Sigmoid colon (tissue), 7 donors: Measurements from ENCODE around the gene TBC1D9B. TPM values are rescaled to one million over a fixed set of nuclear protein-coding genes. Genes with fewer than 3 reads are reported as not detected.

Source experiments
- DNase-seq: peaks from one replicate; pipeline ENCODE4 v3.0.0-alpha.2; 2019
- H3K27ac ChIP-seq, 4 donors: fragments of 200-600 bp; sonication (generic); one replicate each; pipeline ENCODE4 v1.5.1; 2016 to 2019; ENCODE audit warnings: mild to moderate bottlenecking in 1 of 4
- H3K27me3 ChIP-seq, 3 donors: fragments of 200-600 bp; sonication (generic); one replicate each; pipeline ENCODE4 v1.5.1; 2019; ENCODE audit warnings: mild to moderate bottlenecking in 1 of 3
- H3K36me3 ChIP-seq, 4 donors: fragments of 200-600 bp; sonication (generic); one replicate each; pipeline ENCODE4 v1.5.1; 2016 to 2019
- H3K4me1 ChIP-seq, 4 donors: fragments of 200-600 bp; sonication (generic); one replicate each; pipeline ENCODE4 v1.5.1; 2017 to 2019
- H3K4me3 ChIP-seq, 4 donors: fragments of 200-600 bp; sonication (generic); one replicate each; pipeline ENCODE4 v1.5.1; 2017 to 2019; ENCODE audit warnings: mild to moderate bottlenecking in 2 of 4, moderate library complexity in 1 of 4
- H3K9me3 ChIP-seq, 4 donors: fragments of 200-600 bp in 3 of 4; sonication (generic) in 3 of 4; one replicate each; pipeline versions ENCODE4 v1.5.1 to v1.6.1; 2013 to 2019
- EP300 ChIP-seq, 4 donors: sonication (generic); formaldehyde crosslinking; IDR thresholded peaks; one replicate each; pipeline ENCODE4 v1.6.1; 2017; ENCODE audit warnings: antibody characterized with exemption in 4 of 4
- POLR2A ChIP-seq, 2 donors: fragments of 450-650 bp; IDR thresholded peaks; one replicate each; pipeline ENCODE4 v1.6.1; 2016; ENCODE audit warnings: antibody characterized with exemption in 2 of 2, mild to moderate bottlenecking in 2 of 2, moderate library complexity in 2 of 2
- POLR2AphosphoS5 ChIP-seq, 4 donors: sonication (generic); formaldehyde crosslinking; IDR thresholded peaks; one replicate each; pipeline ENCODE4 v1.6.1; 2017; ENCODE audit warnings: antibody characterized with exemption in 4 of 4
- WGBS, 2 donors: extraction: QIAGEN DNeasy Blood & Tissue Kit; methylation state at CpG; one replicate each; pipeline ENCODE4 v1.1.7; 2013; 5-methylcytosine and 5-hydroxymethylcytosine counted together
- intact Hi-C: fragments of 100-400 bp; cut with DNase I; formaldehyde crosslinking; loops from one replicate; pipeline ENCODE4 v1.15.1; 2023
- polyA plus RNA-seq, 3 donors: library from polyadenylated mRNA; stranded (reverse); fragments of 200-250 nt; gene quantifications; one replicate each; pipeline ENCODE4 v1.2.3, GENCODE V29; 2013
- total RNA-seq, 4 donors: library from RNA; depleted of rRNA; stranded (reverse); fragments of >200 nt; gene quantifications; one replicate each; pipeline ENCODE4 v1.1.0, GENCODE V29; 2016
- TF ChIP-seq, protein P1 (sequence below), 4 experiments: fragments of 450-650 bp in 3 of 4; fragments of 200-600 bp in 1 of 4; IDR thresholded peaks; one replicate each; pipeline ENCODE4 v1.5.1; 2016 to 2019; ENCODE audit warnings: antibody characterized with exemption in 4 of 4, mild to moderate bottlenecking in 3 of 4, moderate library complexity in 2 of 4
- donor health status: healthy with polysubstance abuse.
- donor health status: Bipolar disorder and iron deficiency.
- donor health status: healthy.

Gene TBC1D9B
- total and polyA plus RNA-seq, 7 donors, result 35.4 to 1,545 (median 291) TPM

DNA sequence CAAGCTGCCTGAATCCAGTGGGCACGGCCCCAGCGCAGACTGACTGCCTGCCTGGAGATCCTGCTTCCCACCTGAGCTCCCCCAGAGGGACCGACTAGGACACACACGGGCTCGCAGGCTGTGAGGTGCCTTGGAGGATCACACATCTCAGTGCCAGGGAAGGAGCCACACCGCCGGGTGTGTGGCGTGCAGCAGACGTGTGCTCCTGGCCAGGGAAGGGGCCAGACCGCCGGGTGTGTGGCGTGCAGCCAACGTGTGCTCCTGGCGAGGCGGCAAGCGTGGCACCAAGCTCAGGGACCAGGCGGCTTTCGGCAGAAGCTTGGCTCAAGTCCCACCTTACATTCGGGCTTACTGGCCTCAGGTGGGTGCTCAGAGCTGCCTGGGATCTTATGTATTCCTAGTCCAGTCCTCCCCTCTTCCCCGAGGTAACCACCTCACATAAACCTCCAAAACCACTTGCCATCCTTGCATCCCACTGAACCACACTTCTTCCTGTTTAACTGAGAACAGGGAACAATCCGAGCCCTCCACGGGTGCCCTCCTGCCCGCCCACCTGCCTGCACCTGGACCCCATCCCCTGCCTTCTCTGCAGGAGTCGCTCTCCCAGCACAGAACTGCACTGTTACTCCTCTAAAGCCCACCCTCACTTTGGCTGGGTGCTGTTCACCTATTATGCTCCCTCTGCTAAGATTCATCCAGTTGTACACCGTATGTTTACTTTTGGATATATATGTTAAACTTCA lies 26.7 kb downstream of the TBC1D9B start:
- WGBS, 2 donors, result 91 to 94% methylated on average over 25 of the region's 25 CpGs
- DNase-seq, result no peak
- TF ChIP-seq POLR2AphosphoS5 (IDR thresholded peaks at IDR 0.05) (no peak), EP300 (IDR thresholded peaks at IDR 0.05) (no peak), POLR2A (IDR thresholded peaks at IDR 0.05) (no peak)
- TF ChIP-seq, protein P1, sequence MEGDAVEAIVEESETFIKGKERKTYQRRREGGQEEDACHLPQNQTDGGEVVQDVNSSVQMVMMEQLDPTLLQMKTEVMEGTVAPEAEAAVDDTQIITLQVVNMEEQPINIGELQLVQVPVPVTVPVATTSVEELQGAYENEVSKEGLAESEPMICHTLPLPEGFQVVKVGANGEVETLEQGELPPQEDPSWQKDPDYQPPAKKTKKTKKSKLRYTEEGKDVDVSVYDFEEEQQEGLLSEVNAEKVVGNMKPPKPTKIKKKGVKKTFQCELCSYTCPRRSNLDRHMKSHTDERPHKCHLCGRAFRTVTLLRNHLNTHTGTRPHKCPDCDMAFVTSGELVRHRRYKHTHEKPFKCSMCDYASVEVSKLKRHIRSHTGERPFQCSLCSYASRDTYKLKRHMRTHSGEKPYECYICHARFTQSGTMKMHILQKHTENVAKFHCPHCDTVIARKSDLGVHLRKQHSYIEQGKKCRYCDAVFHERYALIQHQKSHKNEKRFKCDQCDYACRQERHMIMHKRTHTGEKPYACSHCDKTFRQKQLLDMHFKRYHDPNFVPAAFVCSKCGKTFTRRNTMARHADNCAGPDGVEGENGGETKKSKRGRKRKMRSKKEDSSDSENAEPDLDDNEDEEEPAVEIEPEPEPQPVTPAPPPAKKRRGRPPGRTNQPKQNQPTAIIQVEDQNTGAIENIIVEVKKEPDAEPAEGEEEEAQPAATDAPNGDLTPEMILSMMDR (IDR thresholded peaks at IDR 0.05), result no peak
- intact Hi-C loops, result no loop called here
- H3K27me3 ChIP-seq, result no peaks in the 10 kb centered on the region
- peaks cover 4 to 71% (median 30%) of the 10 kb centered on the region in 4 donors for H3K36me3 ChIP-seq
- peaks cover 0 to 6% (median 4%) of the 10 kb centered on the region in 4 donors for H3K4me1 ChIP-seq
- no peak overlapping the region for H3K27ac ChIP-seq
- peaks cover 0 to 13% (median 4%) of the 10 kb centered on the region in 4 donors for H3K9me3 ChIP-seq
- no peak overlapping the region for H3K4me3 ChIP-seq

DNA sequence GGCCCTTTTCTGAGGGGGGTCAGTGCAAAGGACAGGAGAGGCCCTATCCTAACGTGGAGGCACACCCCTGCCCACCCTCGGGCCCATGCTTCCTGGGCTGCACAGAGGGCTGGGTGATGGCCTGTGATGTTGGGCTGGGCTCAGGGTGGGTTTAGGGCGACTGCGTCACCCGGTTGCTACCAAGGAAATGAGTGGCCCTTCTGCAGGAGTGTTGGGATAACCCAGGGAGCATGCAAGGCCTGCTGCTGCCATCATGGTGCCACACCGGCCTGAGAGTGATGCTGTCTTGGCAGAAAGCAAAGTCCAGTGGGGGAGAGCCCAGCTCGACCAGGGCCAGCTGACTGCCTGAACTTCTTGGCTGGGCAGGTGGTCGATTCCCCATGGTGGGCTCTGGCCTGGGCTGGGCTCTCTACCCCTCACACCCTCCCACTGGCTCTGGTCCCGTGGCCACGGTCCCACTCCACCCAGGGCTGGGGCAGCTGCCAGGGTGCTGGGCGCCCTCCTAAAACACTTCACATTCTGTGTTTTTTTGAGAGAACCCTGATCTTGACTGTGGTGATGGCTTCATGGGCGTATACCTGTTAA lies 27.5 kb downstream of the TBC1D9B start:
- peaks cover 12 to 80% (median 33%) of the 10 kb centered on the region in 4 donors for H3K36me3 ChIP-seq

DNA sequence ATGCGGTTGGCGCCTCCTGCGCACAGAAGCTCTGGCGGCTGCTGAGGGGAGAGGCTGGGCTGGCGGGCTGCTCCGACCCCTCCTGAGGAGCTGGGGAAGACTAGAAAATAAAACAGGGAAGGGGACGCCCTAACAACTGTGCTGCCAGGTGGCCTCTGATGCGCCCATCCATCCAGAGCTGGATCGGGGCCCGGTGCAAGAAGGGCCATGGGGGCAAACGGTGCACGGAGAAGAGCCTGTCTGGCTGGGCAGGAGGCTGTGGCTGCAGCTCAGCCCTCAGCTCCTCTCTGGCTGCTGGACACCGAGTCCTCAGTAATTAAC lies 28.0 kb downstream of the TBC1D9B start:
- WGBS, 2 donors, result 93 to 96% methylated on average over 13 of the region's 13 CpGs
- TF ChIP-seq POLR2A (IDR thresholded peaks at IDR 0.05) (no peak), EP300 (IDR thresholded peaks at IDR 0.05) (no peak), POLR2AphosphoS5 (IDR thresholded peaks at IDR 0.05) (no peak)
- TF ChIP-seq, protein P1 (IDR thresholded peaks at IDR 0.05), result no peak
- Histone ChIP-seq H3K4me3 (no peak overlapping the region), H3K36me3 (peaks cover 17 to 82% (median 34%) of the 10 kb centered on the region in 4 donors), H3K27ac (no peak overlapping the region), H3K9me3 (peaks cover 0 to 13% (median 4%) of the 10 kb centered on the region in 4 donors), H3K27me3 (no peaks in the 10 kb centered on the region), H3K4me1 (no peaks in the 10 kb centered on the region)
- intact Hi-C loops, result no loop called here
- no peak for DNase-seq

More for the DNA sequence above, 27.5 kb downstream of the TBC1D9B start:
- Histone ChIP-seq H3K4me1 (no peaks in the 10 kb centered on the region), H3K4me3 (no peak overlapping the region), H3K9me3 (peaks cover 0 to 13% (median 4%) of the 10 kb centered on the region in 4 donors), H3K27me3 (no peaks in the 10 kb centered on the region), H3K27ac (no peak overlapping the region)
- intact Hi-C loops, result no loop called here
- TF ChIP-seq POLR2A (IDR thresholded peaks at IDR 0.05), result no peak
- no peak for TF ChIP-seq EP300 (IDR thresholded peaks at IDR 0.05)
- no peak for TF ChIP-seq POLR2AphosphoS5 (IDR thresholded peaks at IDR 0.05)
- TF ChIP-seq, protein P1 (IDR thresholded peaks at IDR 0.05), result no peak
- 92% methylated on average over 12 of the region's 12 CpGs for WGBS, 2 donors
- DNase-seq, result no peak

DNA sequence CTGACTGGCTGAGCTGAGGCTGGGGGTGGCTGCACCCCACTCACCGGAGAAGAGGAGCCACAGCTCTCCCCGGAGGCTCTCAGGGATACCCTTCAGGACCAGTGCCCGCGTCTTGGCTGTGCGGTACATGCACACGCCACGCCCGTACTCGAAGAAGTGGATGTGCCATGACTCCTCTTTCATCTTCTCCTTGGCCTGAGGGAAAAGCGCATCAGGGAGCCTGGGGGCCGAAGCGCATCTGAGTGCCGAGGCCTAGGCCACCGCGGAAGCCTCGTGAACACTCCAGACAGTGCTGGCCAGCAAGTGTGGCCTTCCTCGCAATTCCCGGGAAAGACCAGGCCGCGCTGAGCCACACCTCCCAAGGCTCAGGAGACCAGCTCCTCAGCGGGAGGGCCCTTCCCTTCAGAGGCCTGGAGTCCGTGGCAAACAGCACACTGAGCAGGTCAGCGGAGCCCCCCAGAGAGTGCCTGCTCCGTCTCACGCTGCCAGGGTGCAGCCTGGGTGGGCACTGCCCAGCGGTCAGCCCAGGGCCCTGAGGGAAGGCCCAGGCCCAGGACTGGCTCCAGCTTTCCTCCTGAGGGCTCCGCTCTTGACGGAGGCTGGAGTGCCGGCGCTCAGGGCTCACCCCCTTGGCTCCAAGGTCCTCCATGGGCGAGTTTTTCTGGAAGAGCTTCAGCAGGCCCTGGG lies 28.6 kb downstream of the TBC1D9B start:
- TF ChIP-seq, protein P1 (IDR thresholded peaks at IDR 0.05), result no peak
- no peak for TF ChIP-seq EP300 (IDR thresholded peaks at IDR 0.05)
- intact Hi-C loops, result no loop called here
- no peak for DNase-seq
- H3K27ac ChIP-seq, result no peak overlapping the region
- no peaks in the 10 kb centered on the region for H3K4me1 ChIP-seq
- H3K4me3 ChIP-seq, result no peak overlapping the region
- no peaks in the 10 kb centered on the region for H3K27me3 ChIP-seq
- WGBS, 2 donors, result 95 to 96% methylated on average over 31 of the region's 31 CpGs
- peaks cover 0 to 11% (median 4%) of the 10 kb centered on the region in 4 donors for H3K9me3 ChIP-seq
- H3K36me3 ChIP-seq, result peaks cover 20 to 82% (median 33%) of the 10 kb centered on the region in 4 donors
